K562 (cell line): Measurements from ENCODE around the gene LRRC15. TPM values are rescaled to one million over a fixed set of nuclear protein-coding genes. Genes with fewer than 3 reads are reported as not detected.
A peak's percentile ranks its signal among the peaks of the same experiment; 100 is the strongest.

Experiments used
- MCM2 ChIP-seq: fragments of 450-650 bp; IDR thresholded peaks from 2 replicates; pipeline ENCODE4 v1.6.1; 2017; ENCODE audit warnings: low read depth, mild to moderate bottlenecking
- MECOM ChIP-seq: fragments of 250-450 bp; sonication (Bioruptor Pico); IDR thresholded peaks from 2 replicates; pipeline ENCODE4 v1.8.0; 2022; ENCODE audit warnings: inconsistent platforms
- MLX ChIP-seq, 2 experiments: fragments of 450-650 bp in 1 of 2; sonication (generic) in 1 of 2; formaldehyde crosslinking; conservative IDR thresholded peaks; 2 replicates each; pipeline versions ENCODE4 v1.4.0 to v1.8.1; 2020 to 2022; ENCODE audit warnings: mild to moderate bottlenecking in 1 of 2, missing genetic modification reagents in 1 of 2
- NR2C2 ChIP-seq, 2 experiments: fragments of 200-800 bp in 1 of 2; sonication (Bioruptor generic) in 1 of 2; sonication (generic) in 1 of 2; formaldehyde crosslinking in 1 of 2; IDR thresholded peaks; 2 replicates each; pipeline versions ENCODE4 v1.6.1 to v1.8.0; 2016 to 2022; ENCODE audit warnings: mild to moderate bottlenecking in 1 of 2, missing compliant biosample characterization in 1 of 2, missing genetic modification characterization in 1 of 2, missing genetic modification reagents in 1 of 2
- SMARCB1 ChIP-seq: IDR thresholded peaks from 2 replicates; pipeline ENCODE4 v1.6.1; 2011; ENCODE audit warnings: improper control_type of control experiment, low read depth; ENCODE audit not compliant: insufficient read length
- STAT5B ChIP-seq: fragments of 250-450 bp; sonication (Bioruptor Pico); IDR thresholded peaks from 2 replicates; pipeline ENCODE4 v1.8.0; 2021; ENCODE audit warnings: mild to moderate bottlenecking, inconsistent platforms
- ZBTB11 ChIP-seq, 3 experiments: fragments of 200-800 bp in 1 of 3; fragments of 250-450 bp in 1 of 3; fragments of 450-650 bp in 1 of 3; sonication (Bioruptor Pico) in 1 of 3; sonication (Bioruptor generic) in 1 of 3; formaldehyde crosslinking in 1 of 3; IDR thresholded peaks; 2 replicates each; pipeline versions ENCODE4 v1.6.1 to v1.8.0; 2016 to 2022; ENCODE audit warnings: mild to moderate bottlenecking in 2 of 3, missing genetic modification characterization in 2 of 3, missing compliant biosample characterization in 1 of 3, moderate library complexity in 1 of 3
- ZNF165 ChIP-seq: fragments of 250-450 bp; sonication (Bioruptor Pico); IDR thresholded peaks from 2 replicates; pipeline ENCODE4 v1.4.0; 2020; ENCODE audit warnings: borderline replicate concordance
- ZNF24 ChIP-seq: fragments of 450-650 bp; IDR thresholded peaks from 2 replicates; pipeline ENCODE4 v1.6.1; 2016
- ZNF436 ChIP-seq: fragments of 250-450, 450-650 bp; sonication (Bioruptor Pico); formaldehyde crosslinking; IDR thresholded peaks from 2 replicates; pipeline ENCODE4 v1.7.0; 2020; ENCODE audit warnings: mild to moderate bottlenecking
- ZNF445 ChIP-seq: fragments of 250-450 bp; sonication (Bioruptor Pico); IDR thresholded peaks from 2 replicates; pipeline ENCODE4 v1.4.0; 2020; ENCODE audit warnings: low read depth, mild to moderate bottlenecking, moderate library complexity
- polyA plus RNA-seq, 8 experiments: library from polyadenylated mRNA; depleted of rRNA in 4 of 8; stranded (reverse) in 5 of 8; unstranded in 3 of 8; fragments of >200 nt; fragmentation: Nextera tagmentation in 2 of 8; fragmentation: Illumina TruSeq in 1 of 8; extraction: Ambion mirVana in 2 of 8; extraction: Trizol in 1 of 8; gene quantifications; 2 replicates each; pipeline versions ENCODE4 v1.2.1 to v1.2.3, GENCODE V29; 2011 to 2014; ENCODE audit warnings: inconsistent platforms in 1 of 8, missing spikeins in 1 of 8
- total RNA-seq, 7 experiments: library from RNA; depleted of rRNA in 6 of 7; stranded (reverse); fragments of >200 nt in 6 of 7; fragmentation: Illumina TruSeq in 2 of 7; extraction: Trizol in 2 of 7; gene quantifications; 2 replicates each; pipeline versions ENCODE4 v1.2.1 to v1.2.3, GENCODE V29; 2011 to 2021; ENCODE audit warnings: low replicate concordance in 1 of 7
- TF ChIP-seq, protein P1 (sequence below): fragments of 450-650 bp; IDR thresholded peaks from 2 replicates; pipeline ENCODE4 v1.6.1; 2016; ENCODE audit warnings: low read depth, mild to moderate bottlenecking, moderate library complexity
- TF ChIP-seq, protein P2 (sequence below), 2 experiments: fragments of 450-650 bp; IDR thresholded peaks; 2 replicates each; pipeline ENCODE4 v1.6.1; 2016
- TF ChIP-seq, protein P3 (sequence below), 2 experiments: fragments of 450-650 bp in 1 of 2; IDR thresholded peaks; 2 replicates each; pipeline ENCODE4 v1.6.1; 2011 to 2017; ENCODE audit warnings: low read depth in 2 of 2, antibody characterized with exemption in 1 of 2, borderline replicate concordance in 1 of 2, low read length in 1 of 2, mild to moderate bottlenecking in 1 of 2, mixed read lengths in 1 of 2; ENCODE audit not compliant: control insufficient read depth in 1 of 2

LRRC15 gene
- total and polyA plus RNA-seq, 9 of the 15 experiments (the other 6 are each of a cell fraction or from before 2014, with no cell fraction given): not detected

GRCh38 chr3:194315088-194315964 lies 54.2 kb downstream of the LRRC15 start (continued):
- TF ChIP-seq, protein P1, sequence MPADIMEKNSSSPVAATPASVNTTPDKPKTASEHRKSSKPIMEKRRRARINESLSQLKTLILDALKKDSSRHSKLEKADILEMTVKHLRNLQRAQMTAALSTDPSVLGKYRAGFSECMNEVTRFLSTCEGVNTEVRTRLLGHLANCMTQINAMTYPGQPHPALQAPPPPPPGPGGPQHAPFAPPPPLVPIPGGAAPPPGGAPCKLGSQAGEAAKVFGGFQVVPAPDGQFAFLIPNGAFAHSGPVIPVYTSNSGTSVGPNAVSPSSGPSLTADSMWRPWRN: no peak
- 0 out of 2 replicates have a peak, but pooled peaks have one; percentile 6 for TF ChIP-seq MECOM (CRISPR knock-in tag)
- TF ChIP-seq SMARCB1: no peak
- TF ChIP-seq NR2C2 (CRISPR knock-in tag; IDR thresholded peaks at IDR 0.05): no peak
- TF ChIP-seq NR2C2 (tag; IDR thresholded peaks at IDR 0.05): peak; percentile 51
- TF ChIP-seq ZNF436 (CRISPR knock-in tag): peak; percentile 73
- TF ChIP-seq ZNF165: no peak
- TF ChIP-seq MLX (CRISPR knock-in tag; conservative IDR thresholded peaks at IDR 0.05): no peak
- TF ChIP-seq, protein P2, sequence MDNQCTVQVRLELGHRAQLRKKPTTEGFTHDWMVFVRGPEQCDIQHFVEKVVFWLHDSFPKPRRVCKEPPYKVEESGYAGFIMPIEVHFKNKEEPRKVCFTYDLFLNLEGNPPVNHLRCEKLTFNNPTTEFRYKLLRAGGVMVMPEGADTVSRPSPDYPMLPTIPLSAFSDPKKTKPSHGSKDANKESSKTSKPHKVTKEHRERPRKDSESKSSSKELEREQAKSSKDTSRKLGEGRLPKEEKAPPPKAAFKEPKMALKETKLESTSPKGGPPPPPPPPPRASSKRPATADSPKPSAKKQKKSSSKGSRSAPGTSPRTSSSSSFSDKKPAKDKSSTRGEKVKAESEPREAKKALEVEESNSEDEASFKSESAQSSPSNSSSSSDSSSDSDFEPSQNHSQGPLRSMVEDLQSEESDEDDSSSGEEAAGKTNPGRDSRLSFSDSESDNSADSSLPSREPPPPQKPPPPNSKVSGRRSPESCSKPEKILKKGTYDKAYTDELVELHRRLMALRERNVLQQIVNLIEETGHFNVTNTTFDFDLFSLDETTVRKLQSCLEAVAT (IDR thresholded peaks at IDR 0.05): 0 out of 4 replicates have a peak, but pooled peaks of 1 of the 2 experiments have one; percentile 16
- TF ChIP-seq ZNF24: no peak
- TF ChIP-seq STAT5B (CRISPR knock-in tag): no peak
- TF ChIP-seq, protein P3, sequence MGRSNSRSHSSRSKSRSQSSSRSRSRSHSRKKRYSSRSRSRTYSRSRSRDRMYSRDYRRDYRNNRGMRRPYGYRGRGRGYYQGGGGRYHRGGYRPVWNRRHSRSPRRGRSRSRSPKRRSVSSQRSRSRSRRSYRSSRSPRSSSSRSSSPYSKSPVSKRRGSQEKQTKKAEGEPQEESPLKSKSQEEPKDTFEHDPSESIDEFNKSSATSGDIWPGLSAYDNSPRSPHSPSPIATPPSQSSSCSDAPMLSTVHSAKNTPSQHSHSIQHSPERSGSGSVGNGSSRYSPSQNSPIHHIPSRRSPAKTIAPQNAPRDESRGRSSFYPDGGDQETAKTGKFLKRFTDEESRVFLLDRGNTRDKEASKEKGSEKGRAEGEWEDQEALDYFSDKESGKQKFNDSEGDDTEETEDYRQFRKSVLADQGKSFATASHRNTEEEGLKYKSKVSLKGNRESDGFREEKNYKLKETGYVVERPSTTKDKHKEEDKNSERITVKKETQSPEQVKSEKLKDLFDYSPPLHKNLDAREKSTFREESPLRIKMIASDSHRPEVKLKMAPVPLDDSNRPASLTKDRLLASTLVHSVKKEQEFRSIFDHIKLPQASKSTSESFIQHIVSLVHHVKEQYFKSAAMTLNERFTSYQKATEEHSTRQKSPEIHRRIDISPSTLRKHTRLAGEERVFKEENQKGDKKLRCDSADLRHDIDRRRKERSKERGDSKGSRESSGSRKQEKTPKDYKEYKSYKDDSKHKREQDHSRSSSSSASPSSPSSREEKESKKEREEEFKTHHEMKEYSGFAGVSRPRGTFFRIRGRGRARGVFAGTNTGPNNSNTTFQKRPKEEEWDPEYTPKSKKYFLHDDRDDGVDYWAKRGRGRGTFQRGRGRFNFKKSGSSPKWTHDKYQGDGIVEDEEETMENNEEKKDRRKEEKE (IDR thresholded peaks at IDR 0.05; ENCODE audit: borderline replicate concordance in 1 of 2, control insufficient read depth in 1 of 2, low read depth in 2 of 2, low read length in 1 of 2): no peak
- no peak for TF ChIP-seq ZBTB11 (CRISPR knock-in tag; IDR thresholded peaks at IDR 0.05)
- no peak for TF ChIP-seq MCM2
- TF ChIP-seq ZNF445: no peak
